Stimulated activated CD4-positive, alpha-beta T cell treated with anti-CD3 and anti-CD28 coated beads, Interleukin-1b, Interleukin-23, amount 100 ng/mL, for 24 hours (primary cell): ENCODE measurements around the gene TST.

Experiments
- DNase-seq, 4 experiments: peaks; one replicate each; pipeline ENCODE4 v3.0.0-alpha.2; 2020; ENCODE audit warnings: low read depth in 4 of 4, low spot score in 1 of 4

Gene TST

DNA sequence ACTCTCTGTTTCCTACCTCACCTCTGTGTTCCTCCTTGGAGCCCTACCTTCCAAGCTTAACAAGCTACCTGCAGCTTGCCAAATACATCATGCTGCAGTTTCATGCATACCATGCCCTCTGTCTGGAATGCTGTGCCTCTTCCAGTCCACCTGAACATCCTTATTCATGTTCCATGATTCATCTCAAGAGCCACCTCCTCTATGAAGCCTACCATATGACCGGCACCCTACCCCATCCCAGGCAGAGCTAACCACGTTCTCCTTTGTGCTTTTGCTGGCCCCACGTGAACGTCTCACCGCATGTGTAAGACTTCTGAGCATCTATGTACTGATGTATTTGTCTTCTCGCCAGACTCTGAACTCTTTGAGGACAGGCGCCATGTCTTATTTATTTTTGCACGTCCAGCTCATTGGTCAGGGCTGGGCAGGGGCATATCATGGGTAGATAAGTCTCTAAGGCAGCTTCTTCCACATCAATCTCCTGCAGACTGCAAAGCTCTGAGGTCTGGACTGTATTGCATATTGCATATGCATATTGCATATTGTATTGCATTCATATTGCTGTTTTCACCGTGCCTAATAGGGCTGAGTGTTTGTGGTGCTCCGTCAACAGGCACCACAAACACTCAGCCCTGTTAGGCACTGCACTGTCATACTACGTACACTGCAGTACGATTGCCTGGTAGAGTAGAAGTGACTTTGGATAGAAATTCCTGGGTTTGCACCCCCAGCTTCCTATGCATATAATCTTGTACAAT, 31.0 kb downstream of the TST start:
- DNase-seq: no peak

DNA sequence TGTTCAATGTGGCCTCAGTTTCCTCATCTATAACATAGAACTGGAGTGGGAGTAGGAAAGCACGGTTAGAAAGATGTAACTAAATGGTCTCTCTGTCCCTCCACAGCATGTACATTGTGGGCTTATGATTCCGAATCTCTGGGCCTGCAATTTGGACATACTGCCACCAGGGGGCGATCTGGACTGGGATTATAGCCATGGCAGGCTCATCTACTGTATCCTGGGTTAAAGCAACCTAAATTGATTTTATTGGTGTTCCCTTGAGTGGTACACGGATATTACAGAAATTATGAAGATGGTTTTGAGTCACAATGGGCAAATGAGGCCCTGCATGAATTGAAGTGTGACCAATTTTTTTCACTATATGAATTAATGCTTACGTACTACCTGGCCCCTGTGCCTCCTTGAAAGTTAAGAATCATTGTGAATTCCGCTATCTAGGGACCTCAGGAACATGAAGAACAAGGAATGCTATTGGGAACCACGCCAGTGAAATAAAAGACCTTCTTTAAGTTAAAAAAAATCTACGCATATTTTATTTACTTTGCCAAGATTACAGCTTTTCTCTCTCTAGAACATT, 32.9 kb downstream of the TST start:
- DNase-seq: peak in 3 of 4 experiments; percentile 29 to 51 (median 36)

DNA sequence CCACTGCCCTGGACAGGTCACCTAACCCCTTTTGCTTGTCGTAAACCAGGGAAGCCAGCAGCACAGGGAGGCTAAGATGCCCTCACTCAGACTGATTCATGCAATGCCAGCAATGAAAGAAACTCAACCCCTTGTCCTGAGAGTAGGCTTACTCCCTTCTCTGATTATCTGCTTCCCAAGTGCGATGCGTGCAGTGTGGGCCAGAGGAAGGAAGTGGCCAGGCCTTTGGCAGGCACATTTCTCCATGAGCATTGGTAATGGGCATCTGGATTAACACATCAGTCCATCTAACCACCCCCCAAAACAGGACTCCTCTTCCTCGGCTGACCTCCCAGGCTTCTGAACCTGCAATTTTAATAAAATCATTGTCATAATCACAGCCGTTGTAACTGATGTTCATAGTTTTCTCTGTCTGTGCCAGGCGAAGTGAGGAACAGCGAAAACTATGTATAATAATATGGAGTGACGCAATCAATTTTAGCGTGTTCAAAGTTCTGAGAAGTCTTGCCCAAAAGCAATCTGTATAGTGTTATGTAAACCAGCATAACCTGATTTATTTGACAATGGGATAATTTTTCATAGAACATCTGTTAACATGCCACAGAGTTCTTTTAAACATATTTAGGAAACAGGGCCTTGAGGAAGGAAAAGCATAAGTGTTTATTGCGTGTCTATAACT, 33.9 kb downstream of the TST start:
- DNase-seq: no peak

DNA sequence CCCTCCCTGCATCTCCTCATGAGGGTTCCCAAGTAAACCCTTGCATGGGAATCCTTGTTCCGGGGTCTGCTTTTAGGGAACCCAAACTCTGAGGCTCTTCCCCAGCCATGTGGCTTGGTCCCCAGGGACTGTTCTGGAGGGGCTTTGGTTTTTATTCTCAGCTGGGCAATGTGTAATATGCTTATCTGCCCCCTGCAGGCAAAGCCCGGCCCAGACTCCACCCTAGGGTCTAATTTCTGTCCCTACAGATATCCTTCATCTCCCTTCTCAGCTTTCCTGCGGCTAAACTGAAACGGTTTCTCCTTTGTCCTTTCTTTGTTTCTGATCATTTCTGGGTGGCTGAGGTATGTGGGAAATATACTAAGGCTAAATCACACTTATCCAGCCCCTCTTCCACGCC, 37.1 kb downstream of the TST start:
- no peak for DNase-seq

DNA sequence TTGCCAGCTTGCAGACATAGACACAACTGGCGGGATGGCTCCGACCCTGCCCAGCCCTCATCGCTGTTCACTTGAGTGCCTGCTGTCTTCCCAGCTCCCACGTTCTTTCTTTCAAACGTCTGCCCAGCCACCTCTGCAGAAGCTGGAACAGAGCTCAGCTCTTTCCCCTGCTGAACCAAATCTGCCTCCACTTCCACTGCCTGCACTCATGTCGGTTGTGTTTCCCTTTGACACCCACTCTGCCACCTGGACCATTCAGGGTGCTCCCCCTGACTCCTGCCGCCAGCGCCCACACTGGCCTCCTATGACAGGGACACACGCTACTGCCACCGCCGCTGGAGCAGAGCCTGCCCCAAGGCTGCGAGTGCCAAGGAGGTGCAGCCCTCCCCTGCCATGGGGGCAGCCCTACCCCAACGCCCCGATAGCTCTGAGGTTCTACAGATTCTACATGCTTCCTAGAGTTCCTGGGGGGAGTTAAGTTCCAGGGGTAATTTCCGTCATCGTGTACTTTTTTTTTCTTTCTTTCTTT, 37.9 kb downstream of the TST start:
- DNase-seq: no peak

DNA sequence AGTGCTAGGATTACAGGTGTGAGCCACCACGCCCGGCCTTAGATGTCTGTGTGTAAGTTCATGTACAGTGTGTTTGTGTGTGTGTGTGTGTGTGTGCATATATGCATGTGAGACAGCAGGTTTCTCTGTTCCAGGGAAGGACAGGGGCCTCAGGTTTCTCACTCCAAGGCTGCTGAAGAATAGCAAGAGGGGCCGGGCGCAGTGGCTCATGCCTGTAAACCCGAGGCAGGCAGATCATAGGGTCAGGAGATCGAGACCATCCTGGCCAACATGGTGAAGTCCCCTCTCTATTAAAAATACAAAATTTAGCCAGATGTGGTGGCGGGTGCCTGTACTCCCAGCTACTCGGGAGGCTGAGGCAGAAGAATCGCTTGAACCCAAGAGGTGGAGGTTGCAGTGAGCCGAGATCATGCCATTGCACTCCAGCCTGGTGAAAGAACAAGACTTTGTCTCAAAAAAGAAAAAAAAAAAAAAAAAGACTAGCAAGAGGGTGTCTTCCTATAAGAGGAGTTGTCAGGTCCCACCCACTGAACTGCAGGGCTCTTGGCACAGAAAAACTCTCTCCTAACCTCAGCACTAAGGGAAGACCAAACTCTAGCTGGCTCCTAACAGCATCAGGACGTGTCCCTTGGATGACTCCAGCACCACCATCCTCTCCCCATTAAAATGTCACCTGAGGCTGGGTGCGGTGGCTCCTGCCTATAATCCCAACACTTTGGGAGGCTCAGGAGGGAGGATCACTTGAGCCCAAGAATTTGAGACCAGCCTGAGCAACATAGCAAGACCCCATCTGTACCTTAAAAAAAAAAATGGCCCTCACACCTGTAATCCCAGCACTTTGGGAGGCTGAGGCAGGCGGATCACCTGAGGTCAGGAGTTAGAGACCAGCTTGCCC, 40.0 kb downstream of the TST start:
- no peak for DNase-seq

DNA sequence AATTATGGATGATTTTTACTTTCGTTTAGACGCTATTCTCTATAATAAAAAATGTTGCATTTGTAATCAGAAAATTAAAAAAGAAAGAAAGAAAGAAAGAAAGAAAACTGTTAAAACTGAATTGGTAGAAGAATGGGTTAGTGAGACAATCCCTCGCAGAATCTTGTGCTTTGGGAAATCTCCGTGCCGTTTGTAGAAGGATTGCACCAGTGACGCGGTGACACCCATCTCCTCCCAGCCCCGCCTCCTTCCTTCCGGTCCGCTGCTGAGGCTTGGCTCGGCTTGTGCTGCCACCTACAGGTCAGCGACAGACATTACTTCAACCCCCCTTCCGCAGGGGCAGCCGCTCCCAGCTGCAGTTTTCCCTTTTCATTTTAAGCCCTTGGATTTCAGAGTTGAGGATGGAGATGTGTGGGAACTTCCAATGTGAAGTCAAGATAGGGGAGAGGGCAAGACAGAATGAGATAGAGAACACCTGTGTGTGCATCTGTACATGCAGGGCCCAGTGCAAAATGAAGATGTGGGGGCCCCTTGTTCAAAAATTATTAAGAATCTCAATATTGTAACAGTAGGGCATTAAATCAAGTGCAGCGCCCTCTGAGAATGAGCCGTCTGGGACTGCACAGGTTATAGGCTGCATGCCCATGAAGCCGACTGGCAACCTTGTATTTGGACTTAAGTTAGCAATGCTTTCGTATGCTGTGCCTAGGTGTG, 41.1 kb downstream of the TST start:
- DNase-seq: peak; percentile 83 to 87 (median 84)

DNA sequence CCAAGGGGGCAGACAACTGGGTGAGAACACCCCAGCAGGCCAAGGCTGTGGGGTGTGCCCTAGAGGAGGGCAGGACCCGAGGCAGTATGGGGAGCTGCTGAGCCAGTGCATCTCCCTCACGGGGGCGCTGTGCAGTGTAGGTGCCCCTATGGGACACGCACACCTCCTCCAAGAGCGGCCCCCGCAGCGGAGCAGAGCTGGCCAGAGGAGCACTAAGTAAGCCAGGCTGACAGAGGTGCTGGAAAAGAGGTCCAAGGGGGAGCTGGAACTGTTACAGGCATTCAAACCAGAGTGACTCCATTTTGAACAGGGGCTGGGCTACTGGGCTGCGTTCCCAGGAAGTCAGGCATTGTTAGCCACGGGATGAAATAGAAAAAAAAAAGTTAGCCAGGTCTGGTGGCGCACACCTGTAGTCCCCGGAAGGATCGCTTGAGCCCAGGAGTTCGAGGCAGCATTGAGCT, 41.8 kb downstream of the TST start:
- peak; percentile 45 to 76 (median 54) for DNase-seq

DNA sequence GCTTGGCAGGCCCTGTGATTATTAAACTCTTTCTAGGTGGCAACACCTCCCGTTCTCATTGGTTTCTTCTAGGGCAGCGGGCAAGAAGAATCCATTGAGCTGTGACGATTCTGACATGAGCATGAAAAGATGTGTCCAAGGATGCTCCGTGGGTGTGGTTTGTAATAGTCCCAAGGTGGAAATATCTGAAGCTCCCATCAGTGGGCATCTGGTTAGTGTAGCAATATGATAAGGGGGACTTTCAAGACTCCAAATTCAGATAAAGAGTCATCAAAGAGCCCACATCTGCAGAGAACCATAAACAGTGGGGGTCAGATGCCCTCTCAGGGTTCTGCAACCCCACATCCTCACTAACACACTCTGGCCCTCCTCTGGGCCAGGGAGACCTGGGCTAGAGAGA, 42.6 kb downstream of the TST start:
- DNase-seq: no peak

DNA sequence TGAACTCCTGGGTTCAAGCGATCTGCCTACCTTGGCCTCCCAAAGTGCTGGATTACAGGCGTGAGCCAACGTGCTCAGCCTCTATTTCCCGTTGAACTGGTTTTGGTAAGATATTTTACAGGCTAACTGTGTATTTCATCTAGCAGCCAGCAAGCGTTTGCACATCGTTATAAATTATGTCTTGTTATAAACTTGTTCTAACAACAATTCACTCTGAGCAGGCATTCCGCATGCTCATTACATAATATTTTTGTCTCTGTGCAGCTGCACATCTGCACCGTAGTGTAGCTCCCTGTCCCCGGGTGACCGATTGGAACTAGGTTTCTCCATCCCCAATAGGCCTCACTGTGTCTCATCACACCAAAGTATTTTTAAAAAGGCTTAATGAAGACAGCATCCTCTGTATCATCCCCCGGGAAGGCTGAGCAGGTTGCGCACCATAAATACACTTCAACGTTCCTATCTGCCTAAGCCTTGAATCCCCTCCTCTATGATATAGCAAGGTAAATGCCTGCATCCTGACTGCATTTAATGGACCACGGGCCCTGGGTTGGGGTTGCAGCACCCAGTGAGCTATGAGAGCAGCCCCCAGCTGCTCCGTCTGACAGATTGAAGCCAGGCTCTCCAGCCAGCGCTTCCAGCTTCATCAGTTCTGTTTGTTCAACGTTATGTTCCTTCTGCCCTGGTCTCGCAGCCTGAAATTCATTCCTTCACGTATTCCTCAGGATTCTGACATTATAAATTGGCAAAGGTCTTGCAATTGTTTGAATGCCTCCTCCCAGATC, 47.7 kb downstream of the TST start:
- no peak for DNase-seq

DNA sequence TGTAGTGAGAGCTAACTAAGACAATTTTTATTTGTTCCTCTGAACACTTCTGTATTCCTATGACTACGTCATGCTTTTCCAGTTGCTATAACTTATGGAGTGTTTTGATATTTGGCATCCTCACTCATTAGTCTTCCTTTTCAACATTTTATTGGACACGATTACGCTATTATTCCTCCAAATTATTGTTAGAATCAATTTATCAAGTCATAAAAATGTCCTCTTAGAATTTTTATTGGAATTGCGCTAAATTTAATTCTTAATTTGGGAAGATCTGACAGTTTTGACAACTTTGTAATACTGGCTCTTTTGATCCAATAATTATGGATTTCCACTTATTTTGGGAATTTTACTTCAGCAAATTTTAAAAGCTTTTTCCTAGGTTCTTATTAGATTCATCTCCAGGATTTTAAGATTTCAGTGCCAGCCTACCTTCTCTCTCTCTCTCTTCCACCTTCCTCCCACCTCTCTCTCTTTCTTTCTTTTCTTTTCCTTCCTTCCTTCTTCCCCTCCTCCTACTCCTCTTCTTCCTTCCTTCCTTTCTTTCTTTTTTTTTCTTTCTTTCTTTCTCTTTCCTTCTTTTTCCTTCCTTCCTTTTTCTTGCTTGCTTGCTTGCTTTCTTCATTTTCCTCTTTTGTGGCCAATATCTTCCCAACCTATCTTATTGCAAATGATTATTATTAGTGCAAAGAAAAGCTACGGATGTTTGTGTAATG, 50.8 kb downstream of the TST start:
- DNase-seq: no peak

DNA sequence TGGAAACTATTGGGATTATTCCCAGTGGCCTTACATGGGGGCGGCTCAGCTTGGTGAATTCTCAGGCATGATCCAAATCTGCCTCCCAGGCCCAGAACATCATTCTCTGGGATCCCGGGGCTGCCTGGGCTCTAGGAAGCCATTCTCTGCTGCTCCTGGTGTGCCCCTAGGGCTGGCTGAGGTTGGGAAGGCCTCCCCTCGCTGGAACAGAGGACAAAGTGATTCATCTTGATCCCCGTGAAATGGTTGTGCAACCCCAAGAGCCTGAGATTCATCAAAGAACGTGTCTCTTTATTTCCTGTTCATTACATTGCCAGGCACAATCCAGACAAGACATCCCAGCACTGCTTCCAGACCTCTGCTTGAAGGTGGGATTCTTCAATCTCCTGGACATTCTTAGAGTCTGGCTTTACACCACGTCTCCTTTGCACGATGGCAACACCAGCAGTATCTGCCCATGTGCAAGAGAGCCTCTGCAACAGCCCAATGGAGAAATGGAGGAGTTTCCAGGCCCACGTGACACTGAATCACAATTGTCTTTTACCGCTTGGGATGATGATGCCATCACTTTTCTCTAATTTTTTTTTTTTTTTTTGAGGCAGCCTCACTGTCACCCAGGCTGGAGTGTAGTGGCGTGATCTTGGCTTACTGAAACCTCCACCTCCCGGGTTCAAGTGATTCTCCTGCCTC, 52.3 kb downstream of the TST start:
- no peak for DNase-seq

DNA sequence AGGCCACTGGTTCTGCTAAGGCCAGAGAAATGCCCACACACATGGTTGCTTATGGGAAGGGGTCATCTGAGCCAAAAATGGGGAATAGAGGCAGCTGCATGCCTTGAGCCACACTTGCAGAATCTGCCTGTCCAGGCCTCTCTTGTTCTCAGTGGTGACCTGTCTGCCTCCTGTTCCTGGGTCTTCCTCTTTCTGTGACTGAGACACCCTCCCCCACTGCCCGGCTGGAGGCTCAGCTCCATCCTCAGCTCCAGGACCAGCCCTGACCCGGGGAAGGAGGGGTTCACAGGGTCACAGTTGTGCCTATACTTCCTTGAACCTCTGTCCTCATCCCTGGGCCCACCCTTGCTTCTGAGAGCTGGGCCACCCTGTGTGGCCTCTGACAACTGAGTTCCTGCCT, 53.6 kb downstream of the TST start:
- DNase-seq: no peak

DNA sequence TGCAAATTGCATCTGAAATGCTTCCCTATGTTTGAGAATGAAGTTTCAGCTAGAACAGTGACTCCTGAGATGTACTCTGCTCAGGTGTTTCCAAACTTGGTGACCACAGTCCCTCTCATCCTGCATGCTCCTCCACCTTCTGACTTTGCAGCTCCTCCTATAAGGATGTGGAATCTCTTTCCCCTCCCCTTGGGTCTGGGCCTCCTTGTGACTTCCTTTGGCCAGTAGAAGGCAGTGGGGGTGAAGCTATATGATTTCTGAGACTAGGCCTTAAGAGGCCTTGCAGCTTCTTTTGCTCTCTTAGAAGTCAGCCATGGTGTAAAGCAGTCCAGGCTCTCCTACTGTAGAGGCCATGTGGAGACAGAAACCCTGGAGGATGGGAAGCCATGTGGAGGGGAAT, 55.1 kb downstream of the TST start:
- no peak for DNase-seq

DNA sequence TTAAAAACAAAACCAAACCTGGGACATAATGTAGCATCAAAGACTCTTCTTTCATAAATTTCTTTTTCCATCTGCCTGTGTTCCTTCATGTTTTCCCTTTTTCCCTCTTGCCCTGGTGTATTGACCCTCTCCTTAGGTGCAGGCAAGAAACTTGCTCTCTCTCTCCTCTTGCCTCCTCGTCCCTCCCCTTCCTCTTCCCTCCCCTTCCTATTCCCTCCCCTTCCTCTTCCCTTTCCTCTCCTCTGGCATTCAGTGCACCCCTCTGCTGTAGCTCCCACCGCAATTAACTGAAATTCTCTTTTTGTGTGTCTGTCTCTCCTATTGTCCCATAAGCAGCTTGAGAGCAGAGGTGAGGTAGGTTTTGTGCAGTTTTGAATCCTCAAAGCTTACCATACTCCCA, 55.9 kb downstream of the TST start:
- no peak for DNase-seq

DNA sequence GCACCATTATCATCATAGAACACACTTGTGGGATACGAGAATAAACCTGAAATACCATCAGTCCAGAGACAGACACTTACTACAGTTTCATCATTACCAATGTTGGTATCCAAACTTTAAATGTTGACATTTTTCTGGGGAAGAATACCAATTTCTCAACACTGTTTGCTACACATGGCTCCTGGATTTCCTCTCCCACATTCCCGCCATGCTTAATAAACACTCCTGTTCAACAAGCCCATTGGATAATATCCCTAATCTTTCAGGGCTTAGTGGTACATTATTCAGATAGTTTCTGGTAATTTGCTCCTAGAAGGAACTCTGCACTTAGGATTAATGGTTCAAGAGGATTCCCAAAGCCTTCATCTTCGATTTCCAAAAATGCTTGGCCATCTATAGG, 57.6 kb downstream of the TST start:
- DNase-seq: no peak
